Activated T-helper 17 cell treated with anti-CD3 and anti-CD28 coated beads, Interleukin-2, amount 50 U/mL, for 72 hours (primary cell): Measurements from ENCODE around the gene RPS6KA2. TPM values are rescaled to one million over a fixed set of nuclear protein-coding genes. Genes with fewer than 3 reads are reported as not detected.
"Not testable (repeated sequence)": the region's sequence is repeated elsewhere in the genome, so short reads cannot be mapped to it uniquely, and the experiment has no call there.

Experiments used
- ATAC-seq: fragments of 150-1000 bp; cut with Tn5 transposase; replicated peaks from 2 replicates; pipeline ENCODE4 v1.10.0; 2021; ENCODE audit warnings: mild to moderate bottlenecking, moderate library complexity
- H3K27ac Mint-ChIP-seq: one replicate; pipeline ENCODE4 v1.8.0; 2022; ENCODE audit warnings: mixed read lengths
- H3K27me3 Mint-ChIP-seq: one replicate; pipeline ENCODE4 v1.8.0; 2022; ENCODE audit warnings: mixed read lengths
- H3K36me3 Mint-ChIP-seq: one replicate; pipeline ENCODE4 v1.8.0; 2022; ENCODE audit warnings: low read depth, mild to moderate bottlenecking, mixed read lengths
- H3K4me1 Mint-ChIP-seq: one replicate; pipeline ENCODE4 v1.8.0; 2022; ENCODE audit warnings: mixed read lengths
- H3K4me3 Mint-ChIP-seq: one replicate; pipeline ENCODE4 v1.8.0; 2022; ENCODE audit warnings: mild to moderate bottlenecking, mixed read lengths
- H3K9me3 Mint-ChIP-seq: one replicate; pipeline ENCODE4 v1.8.0; 2022; ENCODE audit warnings: mixed read lengths
- total RNA-seq, 2 donors: library from RNA; stranded (reverse); gene quantifications; one replicate each; pipeline ENCODE4 v1.2.3, GENCODE V29; 2022

The RPS6KA2 gene
- total RNA-seq, 2 donors from 2014 or later = 1.3 to 1.5 TPM

DNA sequence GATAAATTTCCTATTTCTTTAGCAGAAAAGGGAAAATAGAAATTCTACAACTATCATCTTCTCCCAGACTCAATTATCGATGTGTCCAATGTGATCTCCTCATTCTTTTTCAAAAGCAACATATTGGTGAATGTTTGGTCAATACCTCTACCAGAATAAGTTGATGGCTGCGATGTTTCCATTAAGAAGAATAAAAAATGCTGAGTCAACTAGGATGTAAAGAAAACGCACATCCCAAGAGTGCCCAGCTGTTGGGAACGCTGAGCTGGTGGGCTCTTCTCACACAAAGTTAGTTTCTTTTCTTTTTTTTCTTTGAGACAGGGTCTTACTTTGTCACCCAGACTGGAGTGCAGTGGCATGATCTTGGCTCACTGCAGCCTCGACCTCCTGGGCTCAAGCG lies 80.4 kb downstream of the RPS6KA2 start:
- Mint-ChIP-seq H3K27me3 (no peaks in the 10 kb centered on the region), H3K4me1 (peaks cover 6% of the 10 kb centered on the region), H3K9me3 (no peaks in the 10 kb centered on the region), H3K4me3 (no peak overlapping the region), H3K36me3 (no peaks in the 10 kb centered on the region), H3K27ac (no peak overlapping the region)
- ATAC-seq = no peak

DNA sequence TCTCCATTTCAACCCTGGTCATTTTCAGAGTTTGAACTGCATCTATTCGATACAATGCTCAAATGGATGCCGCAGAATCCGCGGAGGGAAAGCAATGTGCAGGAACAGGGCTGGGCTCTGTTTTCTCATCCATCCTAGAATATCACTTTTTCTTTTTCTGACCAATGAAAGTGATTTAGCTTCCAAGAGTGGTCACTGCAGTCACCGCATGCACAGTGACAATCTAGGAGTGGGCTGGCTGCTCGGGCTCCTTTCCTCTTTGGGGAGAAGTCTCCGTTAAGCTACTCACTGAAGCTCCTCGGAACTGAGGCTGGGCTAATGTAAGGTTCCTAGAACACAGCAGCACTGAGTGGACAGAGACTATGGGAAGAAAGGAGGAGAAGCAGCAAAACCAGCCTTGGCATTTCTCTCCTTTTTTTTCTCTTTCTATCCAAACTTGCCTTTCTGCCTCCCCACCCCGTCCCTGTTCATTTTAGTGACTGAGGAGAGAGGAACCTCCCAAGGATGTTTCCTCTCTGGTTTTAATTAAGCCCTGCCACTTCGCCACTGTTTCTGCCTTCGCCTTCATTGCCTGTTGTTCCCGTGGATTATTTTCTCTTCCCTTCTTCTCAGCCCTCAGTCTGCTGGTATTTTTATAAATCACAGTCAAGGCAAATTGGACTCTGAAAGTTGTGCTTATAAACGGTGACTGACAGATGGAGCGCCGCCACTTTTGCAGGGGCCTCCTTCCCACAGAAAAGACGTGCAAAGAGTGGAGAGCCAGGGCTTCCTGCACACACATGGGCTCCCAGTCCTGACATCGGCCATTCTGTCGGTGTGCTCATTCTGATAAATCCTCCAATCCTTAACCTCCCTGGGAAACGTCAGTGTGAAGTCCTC lies 81.7 kb downstream of the RPS6KA2 start:
- ATAC-seq = no peak
- Mint-ChIP-seq H3K9me3 (no peaks in the 10 kb centered on the region), H3K36me3 (no peaks in the 10 kb centered on the region), H3K4me3 (no peak overlapping the region), H3K27me3 (no peaks in the 10 kb centered on the region), H3K27ac (no peak overlapping the region), H3K4me1 (peaks cover 12% of the 10 kb centered on the region)

GRCh38 chr6:166544296-166544605 lies 82.8 kb downstream of the RPS6KA2 start:
- H3K4me3 Mint-ChIP-seq = no peak overlapping the region
- H3K36me3 Mint-ChIP-seq = no peaks in the 10 kb centered on the region
- no peak overlapping the region for H3K27ac Mint-ChIP-seq

GRCh38 chr6:166543603-166544295 lies 83.3 kb downstream of the RPS6KA2 start:
- peaks cover 12% of the 10 kb centered on the region for H3K4me1 Mint-ChIP-seq
- H3K4me3 Mint-ChIP-seq = no peak overlapping the region
- no peaks in the 10 kb centered on the region for H3K9me3 Mint-ChIP-seq
- no peaks in the 10 kb centered on the region for H3K36me3 Mint-ChIP-seq
- no peak for ATAC-seq
- no peaks in the 10 kb centered on the region for H3K27me3 Mint-ChIP-seq
- peak overlapping the region; percentile 15 for H3K27ac Mint-ChIP-seq

More at GRCh38 chr6:166544296-166544605, 82.8 kb downstream of the RPS6KA2 start:
- H3K9me3 Mint-ChIP-seq = no peaks in the 10 kb centered on the region
- peaks cover 12% of the 10 kb centered on the region for H3K4me1 Mint-ChIP-seq
- ATAC-seq = no peak
- no peaks in the 10 kb centered on the region for H3K27me3 Mint-ChIP-seq

DNA sequence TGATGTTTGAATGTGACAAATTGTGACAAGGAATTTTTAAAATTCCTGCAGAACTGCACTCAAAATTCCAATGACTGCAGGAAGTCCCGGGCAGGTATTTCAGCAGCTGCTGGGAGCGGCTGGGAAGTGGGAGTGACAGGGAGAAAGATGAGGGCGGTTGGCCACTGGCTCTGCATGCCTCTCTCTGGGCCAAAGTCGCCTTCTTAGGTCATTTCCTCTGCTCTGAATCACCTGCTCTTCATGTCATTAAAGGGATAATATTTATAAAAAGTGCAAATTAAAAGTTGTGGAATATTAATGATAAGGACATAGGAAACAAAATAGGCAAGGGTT lies 84.5 kb downstream of the RPS6KA2 start:
- H3K27me3 Mint-ChIP-seq = no peaks in the 10 kb centered on the region
- H3K4me1 Mint-ChIP-seq = peaks cover 12% of the 10 kb centered on the region
- H3K27ac Mint-ChIP-seq = no peak overlapping the region
- no peaks in the 10 kb centered on the region for H3K9me3 Mint-ChIP-seq
- no peak for ATAC-seq
- H3K36me3 Mint-ChIP-seq = no peaks in the 10 kb centered on the region
- peak overlapping the region; percentile 84 for H3K4me3 Mint-ChIP-seq

DNA sequence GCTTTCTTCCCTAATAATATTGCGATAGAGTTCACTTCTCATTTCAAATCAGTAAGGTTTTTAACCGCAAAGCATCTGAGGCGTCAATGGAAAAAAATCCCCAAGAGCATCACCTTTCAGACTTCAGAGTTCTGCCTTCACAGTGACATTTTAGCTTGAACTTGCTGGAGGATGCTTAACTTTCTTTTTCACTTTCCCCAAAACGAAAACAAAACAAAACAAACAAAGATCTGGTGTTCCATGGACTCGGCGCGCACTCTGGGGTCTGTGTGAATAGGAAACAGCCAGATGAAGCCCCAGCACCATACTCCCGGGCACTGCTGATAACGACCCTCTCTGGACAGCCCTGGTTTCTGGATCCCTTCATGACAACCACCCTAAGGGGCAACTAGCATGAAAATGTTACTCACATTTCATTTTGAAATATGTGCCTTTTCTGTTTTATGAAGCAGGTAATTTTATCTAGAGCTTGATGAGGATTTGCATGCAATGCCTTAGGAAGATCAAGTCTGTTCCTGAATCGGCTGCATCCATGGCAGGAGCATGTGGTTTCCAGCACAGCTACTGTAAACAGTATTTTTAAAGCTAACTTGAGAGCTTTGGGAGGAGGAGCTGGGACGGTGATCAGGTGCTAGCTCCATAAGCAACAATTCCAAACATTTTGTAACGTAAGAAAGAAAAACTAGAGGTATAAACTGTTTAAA lies 85.0 kb downstream of the RPS6KA2 start:
- H3K9me3 Mint-ChIP-seq = no peaks in the 10 kb centered on the region
- H3K4me1 Mint-ChIP-seq = peaks cover 12% of the 10 kb centered on the region
- H3K27me3 Mint-ChIP-seq = no peaks in the 10 kb centered on the region
- no peaks in the 10 kb centered on the region for H3K36me3 Mint-ChIP-seq
- H3K4me3 Mint-ChIP-seq = peak overlapping the region; percentile 84
- ATAC-seq = peak; percentile 17
- H3K27ac Mint-ChIP-seq = peak overlapping the region; percentile 92

GRCh38 chr6:166541366-166541765 lies 85.7 kb downstream of the RPS6KA2 start:
- no peaks in the 10 kb centered on the region for H3K36me3 Mint-ChIP-seq
- peak; percentile 38 for ATAC-seq

DNA sequence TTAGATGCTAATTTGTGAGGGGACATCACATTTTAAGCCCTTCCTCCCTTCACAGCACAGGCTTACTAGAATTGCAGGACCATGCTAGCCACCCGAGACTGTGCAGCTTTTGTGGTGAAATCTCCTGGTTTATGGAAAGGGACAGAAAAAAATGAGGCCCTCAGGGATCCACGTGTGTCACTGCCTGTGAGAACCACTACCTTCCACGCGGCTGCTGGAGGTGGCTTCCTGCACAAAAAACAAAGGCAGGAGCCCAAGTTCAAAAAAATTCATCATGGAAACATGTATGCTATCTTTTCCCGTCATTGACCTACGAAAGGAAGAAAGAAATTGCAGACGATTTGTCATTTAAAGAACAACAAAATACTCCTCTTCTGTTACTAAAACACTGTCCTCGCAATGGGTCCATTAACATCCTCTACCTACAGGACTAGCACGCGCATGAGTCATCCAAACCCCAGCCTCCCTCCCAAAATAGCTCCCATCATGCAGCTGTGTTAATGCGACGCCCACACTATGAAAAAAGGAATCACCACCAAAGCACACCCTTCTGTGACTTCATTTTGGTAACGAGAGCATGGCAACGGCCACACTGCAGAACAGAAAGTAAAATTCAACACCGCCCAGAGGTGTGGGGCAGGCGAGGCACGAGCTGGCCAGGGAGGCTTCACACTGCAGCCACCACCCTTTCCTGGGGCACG lies 86.3 kb downstream of the RPS6KA2 start:
- ATAC-seq = peak; percentile 94
- Mint-ChIP-seq H3K27ac (peak overlapping the region; percentile 92), H3K4me3 (peak overlapping the region; percentile 84), H3K4me1 (peaks cover 12% of the 10 kb centered on the region), H3K27me3 (no peaks in the 10 kb centered on the region), H3K9me3 (no peaks in the 10 kb centered on the region), H3K36me3 (no peaks in the 10 kb centered on the region)

More at GRCh38 chr6:166541366-166541765, 85.7 kb downstream of the RPS6KA2 start:
- Mint-ChIP-seq H3K27me3 (no peaks in the 10 kb centered on the region), H3K4me3 (peak overlapping the region; percentile 84), H3K4me1 (peaks cover 12% of the 10 kb centered on the region), H3K27ac (peak overlapping the region; percentile 92), H3K9me3 (no peaks in the 10 kb centered on the region)

DNA sequence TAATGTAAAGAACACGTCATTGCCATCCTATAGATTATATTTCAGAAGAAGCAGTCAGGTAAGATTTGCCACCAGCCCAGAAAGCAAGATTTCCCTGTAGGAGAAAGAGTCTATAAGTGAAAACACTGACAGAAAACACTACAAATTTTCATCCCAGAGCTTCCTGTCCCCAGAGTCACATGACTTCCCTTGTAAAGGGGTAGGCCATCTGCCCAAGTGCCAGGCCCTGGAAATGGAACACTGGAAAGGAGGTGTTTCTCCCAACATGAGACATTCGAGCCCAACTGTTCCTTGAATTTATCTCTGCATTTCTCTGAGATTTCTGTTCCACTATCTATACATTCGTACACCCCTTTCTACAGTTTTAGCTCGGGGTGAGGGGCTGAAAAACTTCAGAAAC lies 87.5 kb downstream of the RPS6KA2 start:
- no peaks in the 10 kb centered on the region for H3K9me3 Mint-ChIP-seq
- no peak overlapping the region for H3K4me3 Mint-ChIP-seq

DNA sequence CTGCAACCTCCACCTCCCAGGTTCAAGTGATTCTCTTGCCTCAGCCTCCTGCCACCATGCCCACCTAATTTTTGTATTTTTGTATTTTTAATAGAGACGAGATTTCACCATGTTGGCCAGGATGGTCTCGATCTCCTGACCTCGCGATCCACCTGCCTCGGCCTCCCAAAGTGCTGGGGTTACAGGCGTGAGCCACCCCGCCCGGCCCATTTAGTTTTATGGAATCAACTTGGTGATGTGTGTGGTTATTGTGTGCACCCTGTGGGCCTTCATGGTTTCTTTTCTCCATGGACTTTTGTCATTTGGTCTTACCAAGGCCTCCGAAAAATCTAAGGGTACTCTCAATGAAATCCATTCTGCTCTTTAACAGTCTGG lies 88.1 kb downstream of the RPS6KA2 start:
- H3K9me3 Mint-ChIP-seq, H3K27me3 Mint-ChIP-seq, H3K27ac Mint-ChIP-seq, ATAC-seq, H3K4me3 Mint-ChIP-seq, H3K36me3 Mint-ChIP-seq: not testable (repeated sequence)
- peaks cover 12% of the 10 kb centered on the region for H3K4me1 Mint-ChIP-seq

More for the DNA sequence above, 87.5 kb downstream of the RPS6KA2 start:
- no peak for ATAC-seq
- no peaks in the 10 kb centered on the region for H3K36me3 Mint-ChIP-seq
- no peaks in the 10 kb centered on the region for H3K27me3 Mint-ChIP-seq
- H3K27ac Mint-ChIP-seq = no peak overlapping the region
- peaks cover 12% of the 10 kb centered on the region for H3K4me1 Mint-ChIP-seq

DNA sequence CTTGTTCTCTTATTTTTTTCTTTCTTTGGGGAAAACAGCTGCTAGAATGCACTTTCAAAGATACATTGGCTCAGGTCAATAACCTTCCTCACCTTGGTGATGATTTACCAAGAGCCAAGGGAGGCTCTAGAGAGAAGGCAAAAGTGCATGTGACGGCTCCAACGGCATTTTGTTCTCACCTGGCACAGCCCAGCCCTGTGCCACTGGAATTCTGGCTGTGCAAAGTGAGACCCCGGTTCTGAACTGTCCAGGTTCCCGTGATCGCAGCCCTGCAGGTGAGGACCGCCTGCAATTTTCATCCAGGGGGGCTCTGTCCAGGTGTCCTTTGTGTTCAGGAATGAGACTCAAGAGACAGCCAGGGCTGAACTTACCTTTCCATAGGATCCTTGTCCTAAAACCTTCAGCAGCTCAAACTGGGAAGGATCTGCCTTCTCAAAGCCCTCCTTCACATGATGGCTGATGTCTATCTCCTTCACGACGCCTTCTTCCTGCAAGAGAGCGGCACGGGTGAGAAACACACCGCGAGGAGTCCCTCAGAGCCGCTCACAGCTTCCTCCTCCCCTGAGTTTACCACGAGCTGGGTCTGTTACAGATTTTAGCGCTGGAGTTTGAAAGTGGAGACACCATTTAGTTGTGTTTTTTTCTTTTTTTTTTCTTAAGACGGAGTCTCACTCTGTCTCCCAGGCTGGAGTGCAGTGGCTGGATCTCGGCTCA lies 88.6 kb downstream of the RPS6KA2 start:
- H3K4me3 Mint-ChIP-seq = no peak overlapping the region
- no peaks in the 10 kb centered on the region for H3K9me3 Mint-ChIP-seq
- no peak overlapping the region for H3K27ac Mint-ChIP-seq
- no peaks in the 10 kb centered on the region for H3K27me3 Mint-ChIP-seq
- no peak for ATAC-seq
- H3K36me3 Mint-ChIP-seq = no peaks in the 10 kb centered on the region
- H3K4me1 Mint-ChIP-seq = peaks cover 12% of the 10 kb centered on the region

- H3K9me3 Mint-ChIP-seq = no peaks in the 10 kb centered on the region
- H3K4me3 Mint-ChIP-seq = no peak overlapping the region
- H3K36me3 Mint-ChIP-seq = no peaks in the 10 kb centered on the region
- H3K27me3 Mint-ChIP-seq = no peaks in the 10 kb centered on the region
- H3K4me1 Mint-ChIP-seq = no peaks in the 10 kb centered on the region
- no peak overlapping the region for H3K27ac Mint-ChIP-seq
- ATAC-seq = no peak
Measured at GRCh38 chr6:166534658-166535406, 92.2 kb downstream of the RPS6KA2 start.

GRCh38 chr6:166533205-166533824 lies 93.7 kb downstream of the RPS6KA2 start:
- Mint-ChIP-seq H3K27ac (no peak overlapping the region), H3K36me3 (no peaks in the 10 kb centered on the region), H3K4me3 (no peak overlapping the region), H3K9me3 (no peaks in the 10 kb centered on the region), H3K27me3 (no peaks in the 10 kb centered on the region), H3K4me1 (no peaks in the 10 kb centered on the region)
- no peak for ATAC-seq
